ENCODE data around the gene GADD45GIP1.

Gene GADD45GIP1

DNA sequence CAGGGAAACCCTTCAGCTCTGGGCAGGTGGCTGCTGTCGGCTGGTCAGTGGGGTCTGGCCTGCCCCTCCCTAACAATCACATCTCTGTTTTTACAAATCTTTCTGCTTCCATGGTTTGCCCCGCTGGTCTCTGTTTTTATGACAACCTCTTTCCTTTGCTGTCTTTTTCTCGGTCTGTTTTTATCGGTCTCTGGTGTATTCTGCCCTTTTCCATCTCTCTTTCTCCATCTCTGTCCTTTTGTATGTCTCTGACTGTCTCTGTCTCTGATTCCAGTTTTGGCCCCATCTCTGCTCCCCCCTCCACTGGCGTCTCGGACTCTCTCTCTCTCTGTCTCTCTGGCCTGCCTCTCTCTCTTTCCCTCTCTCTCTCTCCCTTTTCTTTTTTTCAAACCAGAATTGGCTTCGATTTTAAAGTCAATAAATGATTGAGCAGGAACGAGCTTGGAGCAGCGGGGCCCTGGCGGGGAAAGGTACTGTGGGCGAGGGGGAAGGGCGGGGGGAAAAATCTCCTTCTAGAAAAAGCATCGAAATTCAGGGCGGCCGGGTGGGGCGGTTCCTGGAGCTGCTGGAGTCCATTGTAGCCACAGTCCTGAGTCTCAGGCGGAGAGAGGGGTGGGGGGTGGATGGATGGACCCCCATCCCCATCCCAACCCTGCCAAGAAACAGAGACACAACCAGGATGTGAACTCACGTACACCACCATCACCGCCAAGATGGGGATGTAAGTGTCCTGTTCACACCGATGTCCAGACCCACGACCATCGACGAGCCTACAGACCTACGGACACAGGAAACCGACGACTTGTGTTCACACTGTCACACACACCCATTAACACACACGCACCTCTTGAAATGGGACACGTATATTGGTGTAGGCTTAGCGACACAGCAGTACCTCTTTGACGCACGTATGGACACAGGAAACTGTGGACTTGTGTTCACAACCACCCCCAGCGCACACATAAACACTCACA, 41.2 kb upstream of the GADD45GIP1 start:
- Histone ChIP-seq H3K9me3 (ENCODE audit: control insufficient read depth, low read length) (no peaks in the 10 kb centered on the region), H3K36me3 (ENCODE audit: control insufficient read depth, insufficient read depth, low read length) (no peaks in the 10 kb centered on the region), H3K4me3 (ENCODE audit: low read depth, low read length) (no peak overlapping the region), H3K27ac (no peak overlapping the region), H3K4me2 (ENCODE audit: low read length) (no peak overlapping the region), H3K9ac (no peak overlapping the region), H3K27me3 (ENCODE audit: control insufficient read depth, insufficient read depth, low read length) (no peaks in the 10 kb centered on the region), H3K79me2 (peaks cover 5% of the 10 kb centered on the region), H3K4me1 (peaks cover 5% of the 10 kb centered on the region), H2AFZ (no peak overlapping the region)
- TF ChIP-seq CTCF (IDR thresholded peaks at IDR 0.05): no peak

DNA sequence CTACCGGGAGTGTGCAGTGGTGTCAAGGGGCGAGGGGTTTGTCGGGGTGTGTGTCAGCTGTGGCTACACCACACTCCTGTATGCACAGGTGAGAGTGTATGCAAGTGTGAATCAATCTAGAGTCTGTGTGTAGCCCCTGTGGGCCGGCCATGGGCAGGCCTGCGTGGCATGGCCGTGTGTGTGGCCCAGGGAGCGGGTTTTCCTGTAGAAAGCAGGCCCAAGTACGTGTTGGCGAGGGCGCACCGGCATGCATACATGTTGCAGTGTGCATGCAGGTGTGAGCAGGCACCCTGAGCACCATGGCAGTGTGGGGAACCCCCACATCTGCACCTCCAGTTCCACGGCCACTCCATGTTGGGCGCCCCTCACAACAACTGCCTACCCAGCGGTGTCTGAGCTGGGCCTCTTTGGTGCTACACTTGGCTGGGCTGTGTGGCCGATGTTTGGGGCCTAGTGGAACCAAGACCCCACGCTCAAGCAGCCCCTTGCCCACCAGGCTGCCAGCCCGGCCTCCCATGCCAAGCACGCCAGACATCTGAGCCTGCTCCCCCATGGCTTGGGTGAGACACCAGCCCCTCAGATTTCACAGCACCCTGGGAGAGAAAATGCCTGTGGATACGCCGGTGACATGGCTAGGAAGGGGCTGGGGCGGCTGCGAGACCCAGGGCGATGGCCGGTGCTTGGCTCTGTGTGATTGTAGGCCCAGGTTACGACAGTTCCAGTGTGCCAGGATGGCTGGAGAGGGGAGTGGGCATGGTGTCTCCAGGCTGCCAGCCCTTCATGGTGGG, 40.4 kb upstream of the GADD45GIP1 start:
- Histone ChIP-seq H3K4me2 (ENCODE audit: low read length) (peak overlapping the region; percentile 77), H3K9me3 (ENCODE audit: control insufficient read depth, low read length) (no peaks in the 10 kb centered on the region), H2AFZ (no peak overlapping the region), H3K4me3 (ENCODE audit: low read depth, low read length) (peak overlapping the region; percentile 72), H3K27ac (no peak overlapping the region), H3K4me1 (peaks cover 5% of the 10 kb centered on the region), H3K9ac (no peak overlapping the region), H3K36me3 (ENCODE audit: control insufficient read depth, insufficient read depth, low read length) (no peaks in the 10 kb centered on the region), H3K79me2 (peaks cover 5% of the 10 kb centered on the region), H3K27me3 (ENCODE audit: control insufficient read depth, insufficient read depth, low read length) (no peaks in the 10 kb centered on the region)
- no peak for TF ChIP-seq CTCF (IDR thresholded peaks at IDR 0.05)

DNA sequence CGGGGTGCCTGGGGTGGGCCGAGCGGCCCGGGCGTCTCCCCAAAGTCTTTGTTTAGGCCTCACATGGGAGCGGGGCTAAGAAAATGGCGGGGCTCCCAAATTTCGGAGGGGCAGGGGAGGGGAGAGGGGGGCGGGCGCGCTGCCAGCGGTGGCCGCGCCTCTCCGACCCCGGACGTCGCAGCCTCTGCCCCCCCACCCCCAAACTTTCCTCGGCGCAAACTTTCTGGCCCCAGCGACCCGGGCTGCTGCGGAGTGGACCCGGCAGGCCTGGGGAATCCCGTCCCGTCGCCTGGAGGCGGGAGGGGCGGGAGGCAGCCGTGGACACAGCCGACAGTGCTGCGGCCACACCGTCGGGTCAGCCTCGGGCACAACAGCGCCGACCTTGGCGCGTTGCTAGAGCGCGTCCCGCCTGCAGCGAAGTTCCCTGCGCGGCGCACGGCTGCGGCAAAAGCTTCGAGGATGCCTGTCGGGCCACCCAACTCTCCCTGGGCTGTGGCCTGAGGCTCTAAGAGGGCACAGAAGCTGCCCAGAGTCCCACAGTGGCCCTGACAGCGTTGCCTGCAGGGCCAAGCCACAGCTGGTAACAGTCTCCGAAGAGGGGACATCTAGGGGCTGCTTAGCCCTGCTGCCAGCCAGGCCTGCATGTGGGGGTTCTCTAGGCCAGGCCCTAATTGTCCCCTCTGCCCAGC, 39.5 kb upstream of the GADD45GIP1 start:
- H2AFZ ChIP-seq: peak overlapping the region; percentile 89
- no peaks in the 10 kb centered on the region for H3K9me3 ChIP-seq (ENCODE audit: control insufficient read depth, low read length)
- no peak overlapping the region for H3K9ac ChIP-seq
- H3K27me3 ChIP-seq (ENCODE audit: control insufficient read depth, insufficient read depth, low read length): no peaks in the 10 kb centered on the region
- no peak for TF ChIP-seq CTCF (IDR thresholded peaks at IDR 0.05)
- H3K36me3 ChIP-seq (ENCODE audit: control insufficient read depth, insufficient read depth, low read length): no peaks in the 10 kb centered on the region
- H3K79me2 ChIP-seq: peaks cover 5% of the 10 kb centered on the region
- H3K27ac ChIP-seq: no peak overlapping the region
- peak overlapping the region; percentile 72 for H3K4me3 ChIP-seq (ENCODE audit: low read depth, low read length)
- peak overlapping the region; percentile 77 for H3K4me2 ChIP-seq (ENCODE audit: low read length)
- peaks cover 5% of the 10 kb centered on the region for H3K4me1 ChIP-seq

GRCh38 chr19:12995596-12996405, 38.8 kb upstream of the GADD45GIP1 start:
- Histone ChIP-seq H3K27ac (no peak overlapping the region), H2AFZ (peak overlapping the region; percentile 89), H3K79me2 (peaks cover 5% of the 10 kb centered on the region), H3K27me3 (ENCODE audit: control insufficient read depth, insufficient read depth, low read length) (no peaks in the 10 kb centered on the region), H3K4me2 (ENCODE audit: low read length) (peak overlapping the region; percentile 77), H3K36me3 (ENCODE audit: control insufficient read depth, insufficient read depth, low read length) (no peaks in the 10 kb centered on the region), H3K4me1 (peaks cover 5% of the 10 kb centered on the region), H3K4me3 (ENCODE audit: low read depth, low read length) (peak overlapping the region; percentile 72), H3K9ac (no peak overlapping the region), H3K9me3 (ENCODE audit: control insufficient read depth, low read length) (no peaks in the 10 kb centered on the region)
- TF ChIP-seq CTCF (IDR thresholded peaks at IDR 0.05): no peak

Data from parathyroid adenoma (tissue), 2 donors.